ENCODE results near the gene KIR3DL2.

DNA sequence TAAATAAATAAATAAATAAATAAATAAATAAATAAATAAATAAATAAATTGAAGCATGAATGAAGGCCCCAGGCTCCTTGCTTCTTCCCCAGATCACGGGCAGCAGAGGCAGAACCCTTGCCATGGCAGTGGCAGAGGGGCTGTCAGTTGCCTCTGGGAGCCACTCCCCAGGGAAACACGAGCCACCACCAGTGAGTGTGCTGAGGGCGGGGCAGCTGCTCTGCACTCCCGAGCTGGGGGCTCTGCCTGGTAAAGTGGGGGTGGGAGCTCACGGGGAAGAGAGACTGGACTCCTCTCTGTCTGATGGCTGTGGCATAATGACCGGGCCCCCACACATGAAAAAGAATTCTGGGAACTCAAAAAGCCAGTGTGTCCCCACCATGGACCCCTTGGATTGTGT lies 31.6 kb downstream of the KIR3DL2 start:
- TF ChIP-seq, protein P1, sequence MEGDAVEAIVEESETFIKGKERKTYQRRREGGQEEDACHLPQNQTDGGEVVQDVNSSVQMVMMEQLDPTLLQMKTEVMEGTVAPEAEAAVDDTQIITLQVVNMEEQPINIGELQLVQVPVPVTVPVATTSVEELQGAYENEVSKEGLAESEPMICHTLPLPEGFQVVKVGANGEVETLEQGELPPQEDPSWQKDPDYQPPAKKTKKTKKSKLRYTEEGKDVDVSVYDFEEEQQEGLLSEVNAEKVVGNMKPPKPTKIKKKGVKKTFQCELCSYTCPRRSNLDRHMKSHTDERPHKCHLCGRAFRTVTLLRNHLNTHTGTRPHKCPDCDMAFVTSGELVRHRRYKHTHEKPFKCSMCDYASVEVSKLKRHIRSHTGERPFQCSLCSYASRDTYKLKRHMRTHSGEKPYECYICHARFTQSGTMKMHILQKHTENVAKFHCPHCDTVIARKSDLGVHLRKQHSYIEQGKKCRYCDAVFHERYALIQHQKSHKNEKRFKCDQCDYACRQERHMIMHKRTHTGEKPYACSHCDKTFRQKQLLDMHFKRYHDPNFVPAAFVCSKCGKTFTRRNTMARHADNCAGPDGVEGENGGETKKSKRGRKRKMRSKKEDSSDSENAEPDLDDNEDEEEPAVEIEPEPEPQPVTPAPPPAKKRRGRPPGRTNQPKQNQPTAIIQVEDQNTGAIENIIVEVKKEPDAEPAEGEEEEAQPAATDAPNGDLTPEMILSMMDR (IDR thresholded peaks at IDR 0.05; ENCODE audit: insufficient read depth, low read depth, low read length): no peak
- no peak for TF ChIP-seq EZH2 (IDR thresholded peaks at IDR 0.05; ENCODE audit: insufficient read depth, low read length)
